Dermis blood vessel endothelial cell (primary cell): Measurements from ENCODE around the gene PCDHGC5. TPM values are rescaled to one million over a fixed set of nuclear protein-coding genes. Genes with fewer than 3 reads are reported as not detected.

ENCODE experiments used
- DNase-seq: peaks from one replicate; pipeline ENCODE4 v3.0.0; 2010
- total RNA-seq: library from RNA; depleted of rRNA; stranded (reverse); fragments of >200 nt; gene quantifications from 2 replicates; pipeline ENCODE4 v1.2.3, GENCODE V29; 2014

PCDHGC5 gene
- 0.56 and 1.5 TPM in 2 replicates for total RNA-seq

- no peak for DNase-seq
Observed at GRCh38 chr5:141488591-141489561, at the start of gene PCDHGC5. Gene PCDHGC5 (plus strand): TSS chr5:141489081. CDS start chr5:141489241, 160 bp downstream.

GRCh38 chr5:141439411-141440141 lies 49.3 kb upstream of the PCDHGC5 start:
- DNase-seq: no peak

- no peak for DNase-seq
Observed at GRCh38 chr5:141440341-141440740, 48.5 kb upstream of the PCDHGC5 start.

GRCh38 chr5:141441571-141442170 lies 47.2 kb upstream of the PCDHGC5 start:
- no peak for DNase-seq

GRCh38 chr5:141465351-141465750 lies 23.5 kb upstream of the PCDHGC5 start:
- DNase-seq: no peak

GRCh38 chr5:141475625-141476131 lies 13.2 kb upstream of the PCDHGC5 start, which contains the start of gene PCDHGC3:
Gene PCDHGC3 (plus strand): TSS chr5:141475966. CDS start chr5:141476117, 151 bp downstream.
- DNase-seq: peak; percentile 96

- peak; percentile 73 for DNase-seq
Observed at GRCh38 chr5:141476132-141476911, 12.6 kb upstream of the PCDHGC5 start.

- DNase-seq: no peak
Observed at GRCh38 chr5:141477044-141477575, 11.8 kb upstream of the PCDHGC5 start.

- no peak for DNase-seq
Observed at GRCh38 chr5:141477815-141478214, 11.1 kb upstream of the PCDHGC5 start.

- DNase-seq: no peak
Observed at GRCh38 chr5:141478321-141478945, 10.4 kb upstream of the PCDHGC5 start.

- DNase-seq: no peak
Observed at GRCh38 chr5:141479776-141480175, 9.1 kb upstream of the PCDHGC5 start.

- DNase-seq: no peak
Observed at GRCh38 chr5:141483902-141484301, 5.0 kb upstream of the PCDHGC5 start.

GRCh38 chr5:141484310-141484640 lies 4.6 kb upstream of the PCDHGC5 start:
- no peak for DNase-seq

- peak; percentile 56 for DNase-seq
Observed at GRCh38 chr5:141484641-141485311, 4.1 kb upstream of the PCDHGC5 start, which contains the start of gene PCDHGC4. Gene PCDHGC4 (plus strand): TSS chr5:141485030. CDS start chr5:141485174, 144 bp downstream.

GRCh38 chr5:141485321-141486055 lies 3.4 kb upstream of the PCDHGC5 start:
- DNase-seq: no peak

GRCh38 chr5:141486091-141486490 lies 2.8 kb upstream of the PCDHGC5 start:
- DNase-seq: no peak

- DNase-seq: no peak
Observed at GRCh38 chr5:141487131-141487530, 1.8 kb upstream of the PCDHGC5 start.

- no peak for DNase-seq
Observed at GRCh38 chr5:141489841-141490240, 960 bp downstream of the PCDHGC5 start.

- DNase-seq: no peak
Observed at GRCh38 chr5:141490271-141490670, 1.4 kb downstream of the PCDHGC5 start.

- no peak for DNase-seq
Observed at GRCh38 chr5:141490771-141491170, 1.9 kb downstream of the PCDHGC5 start.
